Neural cell (in vitro differentiated cells): ENCODE results near the gene ZP1. TPM values are rescaled to one million over a fixed set of nuclear protein-coding genes. Genes with fewer than 3 reads are reported as not detected.

Experiments used
- H2AFZ ChIP-seq: fragments of 200-600, 300-800 bp; sonication (generic), shearing (Covaris generic); 2 replicates; pipeline ENCODE4 v1.6.0; 2014; ENCODE audit warnings: low read depth, mild to moderate bottlenecking, antibody characterized with exemption, low read length, moderate library complexity
- H3F3A ChIP-seq: fragments of 200-600 bp; shearing (Covaris generic); 2 replicates; pipeline ENCODE4 v1.6.1; 2016; ENCODE audit warnings: mild to moderate bottlenecking, moderate library complexity, mixed read lengths, antibody characterized with exemption, low read length; ENCODE audit not compliant: insufficient read depth, poor library complexity, severe bottlenecking
- H3K27ac ChIP-seq: fragments of 200-600, 300-800 bp; sonication (generic), shearing (Covaris generic); 2 replicates; pipeline ENCODE4 v1.5.1; 2014; ENCODE audit warnings: mild to moderate bottlenecking, low read length, moderate library complexity
- H3K27me3 ChIP-seq: fragments of 300-800, 200-600 bp; sonication (generic), shearing (Covaris generic); 2 replicates; pipeline ENCODE4 v1.6.0; 2014; ENCODE audit warnings: mild to moderate bottlenecking, low read depth, low read length, moderate library complexity; ENCODE audit not compliant: insufficient read depth
- H3K36me3 ChIP-seq: fragments of 300-800, 200-600 bp; sonication (generic), shearing (Covaris generic); 2 replicates; pipeline ENCODE4 v1.5.1; 2014; ENCODE audit warnings: mild to moderate bottlenecking, antibody characterized with exemption, low read length, moderate library complexity; ENCODE audit not compliant: insufficient read depth
- H3K4me2 ChIP-seq: fragments of 300-800, 200-600 bp; sonication (generic), shearing (Covaris generic); 2 replicates; pipeline ENCODE4 v1.6.0; 2014; ENCODE audit warnings: mild to moderate bottlenecking, low read length
- H3K4me3 ChIP-seq: fragments of 300-800, 200-600 bp; sonication (generic), shearing (Covaris generic); 2 replicates; pipeline ENCODE4 v1.5.1; 2014; ENCODE audit warnings: mild to moderate bottlenecking, low read length, moderate library complexity
- H3K79me2 ChIP-seq: fragments of 200-600 bp; shearing (Covaris generic); replicated peaks from 2 replicates; pipeline ENCODE4 v1.6.0; 2014; ENCODE audit warnings: mild to moderate bottlenecking, low read length, moderate library complexity; ENCODE audit not compliant: insufficient read depth
- H3K9ac ChIP-seq: fragments of 300-800, 200-600 bp; sonication (generic), shearing (Covaris generic); 2 replicates; pipeline ENCODE4 v1.6.1; 2016; ENCODE audit warnings: mild to moderate bottlenecking, low read length, mixed read lengths
- H3K9me2 ChIP-seq: fragments of 200-600 bp; shearing (Covaris generic); 2 replicates; pipeline ENCODE4 v1.6.1; 2016; ENCODE audit warnings: mild to moderate bottlenecking, low read length, mixed read lengths; ENCODE audit not compliant: insufficient read depth
- H3K9me3 ChIP-seq: fragments of 200-600, 300-800 bp; sonication (generic), shearing (Covaris generic); 2 replicates; pipeline ENCODE4 v1.6.1; 2016; ENCODE audit warnings: mild to moderate bottlenecking, mixed run types, low read length, moderate library complexity, mixed read lengths
- H4K20me1 ChIP-seq: fragments of 200-600 bp; shearing (Covaris generic); 2 replicates; pipeline ENCODE4 v1.6.1; 2016; ENCODE audit warnings: mild to moderate bottlenecking, mixed run types; ENCODE audit not compliant: insufficient read depth
- EP300 ChIP-seq: fragments of 450-650 bp; conservative IDR thresholded peaks from 2 replicates; pipeline ENCODE4 v1.6.1; 2014; ENCODE audit warnings: antibody characterized with exemption, mild to moderate bottlenecking, moderate library complexity; ENCODE audit not compliant: poor library complexity, severe bottlenecking
- EZH2 ChIP-seq: fragments of 200-600, 300-800 bp; shearing (Covaris generic), sonication (generic); IDR thresholded peaks from 2 replicates; pipeline ENCODE4 v1.6.1; 2014; ENCODE audit warnings: antibody characterized with exemption, low read length, borderline replicate concordance, mild to moderate bottlenecking; ENCODE audit not compliant: insufficient read depth, poor library complexity, severe bottlenecking
- MXI1 ChIP-seq: fragments of 450-650 bp; conservative IDR thresholded peaks from 2 replicates; pipeline ENCODE4 v1.6.1; 2014; ENCODE audit warnings: antibody characterized with exemption, mild to moderate bottlenecking; ENCODE audit not compliant: poor library complexity, severe bottlenecking
- POLR2AphosphoS5 ChIP-seq: IDR thresholded peaks from 2 replicates; pipeline ENCODE4 v1.6.1; 2012
- RAD21 ChIP-seq: fragments of 450-650 bp; conservative IDR thresholded peaks from 2 replicates; pipeline ENCODE4 v1.6.1; 2014; ENCODE audit warnings: antibody characterized with exemption, mild to moderate bottlenecking, moderate library complexity
- SMC3 ChIP-seq: fragments of 450-650 bp; conservative IDR thresholded peaks from 2 replicates; pipeline ENCODE4 v1.6.1; 2014; ENCODE audit warnings: antibody characterized with exemption, mild to moderate bottlenecking, moderate library complexity; ENCODE audit not compliant: poor library complexity
- TAF1 ChIP-seq: IDR thresholded peaks from 2 replicates; pipeline ENCODE4 v1.6.1; 2012; ENCODE audit warnings: low read depth
- polyA plus RNA-seq: library from polyadenylated mRNA; depleted of rRNA; stranded (reverse); fragments of >200 nt; gene quantifications from 2 replicates; pipeline ENCODE4 v1.2.3, GENCODE V29; 2014
- TF ChIP-seq, protein P1 (sequence below): fragments of 450-650 bp; IDR thresholded peaks from 2 replicates; pipeline ENCODE4 v1.5.1; 2014; ENCODE audit warnings: antibody characterized with exemption, mild to moderate bottlenecking, moderate library complexity; ENCODE audit not compliant: poor library complexity, severe bottlenecking
- TF ChIP-seq, protein P2 (sequence below): IDR thresholded peaks from 2 replicates; pipeline ENCODE4 v1.6.1; 2012; ENCODE audit warnings: borderline replicate concordance

ZP1 gene
- polyA plus RNA-seq, 1 donor from 2014 or later: 1.5 TPM

DNA sequence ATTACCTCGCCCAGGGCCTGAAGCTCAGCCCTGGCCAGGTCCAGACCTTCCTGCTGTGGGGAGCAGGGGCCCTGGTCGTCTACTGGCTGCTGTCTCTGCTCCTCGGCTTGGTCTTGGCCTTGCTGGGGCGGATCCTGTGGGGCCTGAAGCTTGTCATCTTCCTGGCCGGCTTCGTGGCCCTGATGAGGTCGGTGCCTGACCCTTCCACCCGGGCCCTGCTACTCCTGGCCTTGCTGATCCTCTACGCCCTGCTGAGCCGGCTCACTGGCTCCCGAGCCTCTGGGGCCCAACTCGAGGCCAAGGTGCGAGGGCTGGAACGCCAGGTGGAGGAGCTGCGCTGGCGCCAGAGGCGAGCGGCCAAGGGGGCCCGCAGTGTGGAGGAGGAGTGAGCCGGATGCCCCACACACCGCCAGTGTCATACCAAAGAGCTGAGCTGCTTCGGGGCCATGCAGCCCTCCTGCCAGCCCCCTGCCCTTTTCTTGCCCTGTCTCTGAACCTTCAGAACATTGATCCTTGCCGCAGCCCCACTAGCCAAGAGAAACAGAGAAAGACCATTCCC is 54.5 kb downstream of the ZP1 start:
- Histone ChIP-seq H3K36me3 (no peaks in the 10 kb centered on the region), H3K79me2 (peaks cover 51% of the 10 kb centered on the region), H3K9me2 (no peaks in the 10 kb centered on the region), H3K4me2 (no peak overlapping the region), H3K27me3 (no peaks in the 10 kb centered on the region), H3K9ac (no peak overlapping the region), H3K9me3 (no peaks in the 10 kb centered on the region), H4K20me1 (peaks cover under 1% of the 10 kb centered on the region), H3F3A (no peaks in the 10 kb centered on the region), H2AFZ (no peak overlapping the region), H3K27ac (no peak overlapping the region), H3K4me3 (no peak overlapping the region)
- TF ChIP-seq EZH2 (no peak), RAD21 (no peak), EP300 (no peak), SMC3 (no peak), MXI1 (no peak), POLR2AphosphoS5 (no peak), TAF1 (no peak)
- TF ChIP-seq, protein P1, sequence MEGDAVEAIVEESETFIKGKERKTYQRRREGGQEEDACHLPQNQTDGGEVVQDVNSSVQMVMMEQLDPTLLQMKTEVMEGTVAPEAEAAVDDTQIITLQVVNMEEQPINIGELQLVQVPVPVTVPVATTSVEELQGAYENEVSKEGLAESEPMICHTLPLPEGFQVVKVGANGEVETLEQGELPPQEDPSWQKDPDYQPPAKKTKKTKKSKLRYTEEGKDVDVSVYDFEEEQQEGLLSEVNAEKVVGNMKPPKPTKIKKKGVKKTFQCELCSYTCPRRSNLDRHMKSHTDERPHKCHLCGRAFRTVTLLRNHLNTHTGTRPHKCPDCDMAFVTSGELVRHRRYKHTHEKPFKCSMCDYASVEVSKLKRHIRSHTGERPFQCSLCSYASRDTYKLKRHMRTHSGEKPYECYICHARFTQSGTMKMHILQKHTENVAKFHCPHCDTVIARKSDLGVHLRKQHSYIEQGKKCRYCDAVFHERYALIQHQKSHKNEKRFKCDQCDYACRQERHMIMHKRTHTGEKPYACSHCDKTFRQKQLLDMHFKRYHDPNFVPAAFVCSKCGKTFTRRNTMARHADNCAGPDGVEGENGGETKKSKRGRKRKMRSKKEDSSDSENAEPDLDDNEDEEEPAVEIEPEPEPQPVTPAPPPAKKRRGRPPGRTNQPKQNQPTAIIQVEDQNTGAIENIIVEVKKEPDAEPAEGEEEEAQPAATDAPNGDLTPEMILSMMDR: no peak
- TF ChIP-seq, protein P2, sequence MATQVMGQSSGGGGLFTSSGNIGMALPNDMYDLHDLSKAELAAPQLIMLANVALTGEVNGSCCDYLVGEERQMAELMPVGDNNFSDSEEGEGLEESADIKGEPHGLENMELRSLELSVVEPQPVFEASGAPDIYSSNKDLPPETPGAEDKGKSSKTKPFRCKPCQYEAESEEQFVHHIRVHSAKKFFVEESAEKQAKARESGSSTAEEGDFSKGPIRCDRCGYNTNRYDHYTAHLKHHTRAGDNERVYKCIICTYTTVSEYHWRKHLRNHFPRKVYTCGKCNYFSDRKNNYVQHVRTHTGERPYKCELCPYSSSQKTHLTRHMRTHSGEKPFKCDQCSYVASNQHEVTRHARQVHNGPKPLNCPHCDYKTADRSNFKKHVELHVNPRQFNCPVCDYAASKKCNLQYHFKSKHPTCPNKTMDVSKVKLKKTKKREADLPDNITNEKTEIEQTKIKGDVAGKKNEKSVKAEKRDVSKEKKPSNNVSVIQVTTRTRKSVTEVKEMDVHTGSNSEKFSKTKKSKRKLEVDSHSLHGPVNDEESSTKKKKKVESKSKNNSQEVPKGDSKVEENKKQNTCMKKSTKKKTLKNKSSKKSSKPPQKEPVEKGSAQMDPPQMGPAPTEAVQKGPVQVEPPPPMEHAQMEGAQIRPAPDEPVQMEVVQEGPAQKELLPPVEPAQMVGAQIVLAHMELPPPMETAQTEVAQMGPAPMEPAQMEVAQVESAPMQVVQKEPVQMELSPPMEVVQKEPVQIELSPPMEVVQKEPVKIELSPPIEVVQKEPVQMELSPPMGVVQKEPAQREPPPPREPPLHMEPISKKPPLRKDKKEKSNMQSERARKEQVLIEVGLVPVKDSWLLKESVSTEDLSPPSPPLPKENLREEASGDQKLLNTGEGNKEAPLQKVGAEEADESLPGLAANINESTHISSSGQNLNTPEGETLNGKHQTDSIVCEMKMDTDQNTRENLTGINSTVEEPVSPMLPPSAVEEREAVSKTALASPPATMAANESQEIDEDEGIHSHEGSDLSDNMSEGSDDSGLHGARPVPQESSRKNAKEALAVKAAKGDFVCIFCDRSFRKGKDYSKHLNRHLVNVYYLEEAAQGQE: no peak

DNA sequence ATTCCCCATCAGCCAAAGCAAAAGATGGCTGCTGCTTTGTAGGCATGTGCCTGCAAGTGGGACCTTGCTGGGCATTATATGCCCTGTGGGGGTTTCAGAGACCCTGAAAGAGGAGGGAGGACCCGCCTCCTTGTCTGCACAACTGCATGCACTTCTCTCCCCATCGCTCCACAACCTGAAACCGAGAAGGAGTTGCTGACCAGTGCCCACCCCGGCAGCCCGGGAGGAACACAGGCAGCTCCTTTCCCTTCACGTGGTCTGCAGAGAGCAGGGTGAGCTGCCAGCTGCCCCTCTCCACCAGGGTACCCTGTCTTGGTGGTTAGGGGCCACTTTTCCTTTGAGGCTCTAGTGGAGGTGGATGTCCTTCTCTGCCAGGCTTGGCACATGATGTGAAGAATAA is 55.6 kb downstream of the ZP1 start:
- TF ChIP-seq TAF1 (no peak), RAD21 (no peak), MXI1 (no peak), EZH2 (no peak), POLR2AphosphoS5 (no peak), EP300 (no peak), SMC3 (no peak)
- TF ChIP-seq, protein P1: no peak
- TF ChIP-seq, protein P2: no peak
- H3K27ac ChIP-seq: no peak overlapping the region
- peaks cover 6% of the 10 kb centered on the region for H4K20me1 ChIP-seq
- H3K4me3 ChIP-seq: no peak overlapping the region
- no peaks in the 10 kb centered on the region for H3F3A ChIP-seq
- H3K79me2 ChIP-seq: peaks cover 45% of the 10 kb centered on the region
- H3K4me2 ChIP-seq: no peak overlapping the region
- no peaks in the 10 kb centered on the region for H3K27me3 ChIP-seq
- no peaks in the 10 kb centered on the region for H3K9me2 ChIP-seq
- H3K36me3 ChIP-seq: no peaks in the 10 kb centered on the region
- H3K9me3 ChIP-seq: no peaks in the 10 kb centered on the region
- H2AFZ ChIP-seq: no peak overlapping the region
- H3K9ac ChIP-seq: no peak overlapping the region
